ENCODE results near the gene TMEM117. TPM values are rescaled to one million over a fixed set of nuclear protein-coding genes. Genes with fewer than 3 reads are reported as not detected.

Gene TMEM117
- total RNA-seq, 6 experiments from 2014 or later, result 5.5 to 8.8 (median 7.0) TPM

GRCh38 chr12:44059476-44059875 is 223.6 kb downstream of the TMEM117 start:
- no peak for DNase-seq
- TF ChIP-seq, protein P1, sequence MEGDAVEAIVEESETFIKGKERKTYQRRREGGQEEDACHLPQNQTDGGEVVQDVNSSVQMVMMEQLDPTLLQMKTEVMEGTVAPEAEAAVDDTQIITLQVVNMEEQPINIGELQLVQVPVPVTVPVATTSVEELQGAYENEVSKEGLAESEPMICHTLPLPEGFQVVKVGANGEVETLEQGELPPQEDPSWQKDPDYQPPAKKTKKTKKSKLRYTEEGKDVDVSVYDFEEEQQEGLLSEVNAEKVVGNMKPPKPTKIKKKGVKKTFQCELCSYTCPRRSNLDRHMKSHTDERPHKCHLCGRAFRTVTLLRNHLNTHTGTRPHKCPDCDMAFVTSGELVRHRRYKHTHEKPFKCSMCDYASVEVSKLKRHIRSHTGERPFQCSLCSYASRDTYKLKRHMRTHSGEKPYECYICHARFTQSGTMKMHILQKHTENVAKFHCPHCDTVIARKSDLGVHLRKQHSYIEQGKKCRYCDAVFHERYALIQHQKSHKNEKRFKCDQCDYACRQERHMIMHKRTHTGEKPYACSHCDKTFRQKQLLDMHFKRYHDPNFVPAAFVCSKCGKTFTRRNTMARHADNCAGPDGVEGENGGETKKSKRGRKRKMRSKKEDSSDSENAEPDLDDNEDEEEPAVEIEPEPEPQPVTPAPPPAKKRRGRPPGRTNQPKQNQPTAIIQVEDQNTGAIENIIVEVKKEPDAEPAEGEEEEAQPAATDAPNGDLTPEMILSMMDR (IDR thresholded peaks at IDR 0.05), result no peak
- Mint-ChIP-seq H3K4me1 (ENCODE audit: low read depth) (no peaks in the 10 kb centered on the region), H3K9me3 (no peaks in the 10 kb centered on the region), H3K4me3 (no peak overlapping the region), H3K36me3 (ENCODE audit: low read depth) (no peaks in the 10 kb centered on the region), H3K27ac (no peak overlapping the region), H3K27me3 (ENCODE audit: insufficient read depth) (no peaks in the 10 kb centered on the region)

DNA sequence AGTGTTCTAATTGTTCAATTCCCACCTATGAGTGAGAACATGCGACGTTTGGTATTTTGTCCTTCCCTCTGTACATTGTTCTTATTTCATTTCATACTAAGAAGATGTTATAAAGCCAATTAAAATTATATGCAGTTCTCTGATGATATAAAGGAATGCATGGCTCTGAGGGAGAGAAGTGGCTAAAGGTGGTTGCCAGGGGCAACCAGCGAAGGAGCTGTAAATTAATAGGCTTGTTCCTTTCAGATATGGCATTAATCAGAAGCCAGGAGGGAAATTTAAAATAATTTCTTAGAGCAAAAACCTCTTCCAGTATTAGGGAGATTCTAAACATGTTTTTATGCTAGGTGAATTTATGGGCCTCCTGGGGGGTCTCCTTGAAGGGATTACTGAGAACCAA is 227.8 kb downstream of the TMEM117 start:
- H3K36me3 Mint-ChIP-seq (ENCODE audit: low read depth), result no peaks in the 10 kb centered on the region
- H3K27me3 Mint-ChIP-seq (ENCODE audit: insufficient read depth), result no peaks in the 10 kb centered on the region
- TF ChIP-seq, protein P1 (IDR thresholded peaks at IDR 0.05), result no peak
- H3K4me3 Mint-ChIP-seq, result no peak overlapping the region
- H3K27ac Mint-ChIP-seq, result no peak overlapping the region
- DNase-seq, result no peak
- no peaks in the 10 kb centered on the region for H3K4me1 Mint-ChIP-seq (ENCODE audit: low read depth)
- H3K9me3 Mint-ChIP-seq, result no peaks in the 10 kb centered on the region

DNA sequence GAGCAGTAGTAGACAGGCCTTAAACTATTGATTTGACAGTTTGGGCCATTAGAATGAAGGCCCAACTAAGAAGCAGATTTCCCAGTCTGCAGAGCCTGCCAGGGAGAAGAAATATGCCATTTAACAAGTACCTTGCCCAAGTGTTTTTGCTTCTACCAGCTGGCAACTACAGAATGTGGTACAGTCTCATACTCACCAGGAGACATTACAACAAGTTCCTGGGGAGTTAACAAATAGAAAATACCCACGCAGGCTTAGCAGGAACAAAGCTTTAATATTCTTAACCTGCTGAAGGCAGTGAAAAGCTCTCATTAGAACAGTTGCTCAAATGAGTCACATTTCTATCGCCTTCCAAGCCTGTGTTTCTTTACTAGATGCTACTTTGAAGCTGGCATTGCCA is 241.0 kb downstream of the TMEM117 start:
- Mint-ChIP-seq H3K27ac (no peak overlapping the region), H3K4me1 (ENCODE audit: low read depth) (no peaks in the 10 kb centered on the region; the same call in 1 of the 2 replicates), H3K4me3 (no peak overlapping the region), H3K36me3 (ENCODE audit: low read depth) (no peaks in the 10 kb centered on the region), H3K27me3 (ENCODE audit: insufficient read depth) (no peaks in the 10 kb centered on the region), H3K9me3 (no peaks in the 10 kb centered on the region)
- no peak for DNase-seq
- TF ChIP-seq, protein P1 (IDR thresholded peaks at IDR 0.05), result no peak

DNA sequence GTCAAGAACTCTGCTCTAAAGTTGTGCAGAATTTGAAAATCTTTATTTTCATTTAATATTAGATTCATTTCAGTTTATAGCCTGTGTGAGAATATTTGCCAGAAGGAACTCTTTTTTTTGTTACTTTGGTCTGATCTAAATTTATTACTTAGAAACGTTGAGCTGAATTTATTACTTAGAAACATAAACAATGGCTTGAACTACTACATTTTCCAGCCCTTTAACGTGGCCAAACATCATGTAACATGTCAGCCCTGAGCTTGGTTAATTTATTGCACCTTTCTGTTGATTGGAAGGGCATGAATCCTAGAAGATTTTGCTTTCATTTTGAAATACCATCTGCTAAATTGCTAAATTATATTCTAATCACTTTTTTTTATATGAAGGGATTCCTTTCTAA is 241.4 kb downstream of the TMEM117 start:
- no peak for DNase-seq
- TF ChIP-seq, protein P1 (IDR thresholded peaks at IDR 0.05), result no peak
- Mint-ChIP-seq H3K4me3 (no peak overlapping the region), H3K9me3 (no peaks in the 10 kb centered on the region), H3K27ac (no peak overlapping the region), H3K36me3 (ENCODE audit: low read depth) (no peaks in the 10 kb centered on the region), H3K4me1 (ENCODE audit: low read depth) (no peaks in the 10 kb centered on the region; the same call in 1 of the 2 replicates), H3K27me3 (ENCODE audit: insufficient read depth) (no peaks in the 10 kb centered on the region)

DNA sequence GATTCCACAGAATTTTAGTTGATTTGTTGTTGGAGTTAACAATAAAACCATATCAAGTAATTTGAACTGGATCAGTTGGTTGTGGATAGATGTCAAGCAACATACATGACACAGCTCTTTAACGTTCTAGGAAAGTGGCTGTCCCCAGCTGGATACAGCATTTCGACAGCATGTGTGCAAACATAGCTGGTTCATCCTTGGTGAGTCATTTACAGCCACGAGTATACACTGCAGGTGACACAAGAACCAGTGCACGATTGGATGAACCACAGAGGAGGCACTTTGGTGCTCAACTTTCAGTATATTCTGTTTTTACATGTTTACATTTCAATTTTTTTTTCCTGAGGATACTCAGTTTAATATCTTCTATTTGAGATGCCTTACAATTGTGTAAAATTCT is 242.4 kb downstream of the TMEM117 start:
- H3K4me3 Mint-ChIP-seq, result no peak overlapping the region
- no peak for DNase-seq
- no peaks in the 10 kb centered on the region for H3K27me3 Mint-ChIP-seq (ENCODE audit: insufficient read depth)

More for the DNA sequence above, 242.4 kb downstream of the TMEM117 start:
- no peaks in the 10 kb centered on the region for H3K36me3 Mint-ChIP-seq (ENCODE audit: low read depth)
- TF ChIP-seq, protein P1 (IDR thresholded peaks at IDR 0.05), result no peak
- no peaks in the 10 kb centered on the region for H3K9me3 Mint-ChIP-seq
- H3K27ac Mint-ChIP-seq, result no peak overlapping the region
- H3K4me1 Mint-ChIP-seq (ENCODE audit: low read depth), result no peaks in the 10 kb centered on the region; the same call in 1 of the 2 replicates

Measured in HFFc6 (cell line).